Epithelial cell of esophagus (primary cell): Measurements from ENCODE around the gene UNKL.

Experiments
- DNase-seq: peaks from one replicate; pipeline ENCODE4 v3.0.0; 2010; ENCODE audit warnings: low read depth
- H3K4me3 ChIP-seq: 2 replicates; pipeline ENCODE4 v1.5.1; 2011; ENCODE audit warnings: mild to moderate bottlenecking, low read length, control low read depth
- TF ChIP-seq, protein P1 (sequence below): IDR thresholded peaks from 2 replicates; pipeline ENCODE4 v1.5.1; 2011; ENCODE audit warnings: low read depth, mild to moderate bottlenecking, low read length, control low read depth, inconsistent platforms; ENCODE audit not compliant: insufficient read depth; ENCODE audit errors: missing control alignments

Gene UNKL

DNA sequence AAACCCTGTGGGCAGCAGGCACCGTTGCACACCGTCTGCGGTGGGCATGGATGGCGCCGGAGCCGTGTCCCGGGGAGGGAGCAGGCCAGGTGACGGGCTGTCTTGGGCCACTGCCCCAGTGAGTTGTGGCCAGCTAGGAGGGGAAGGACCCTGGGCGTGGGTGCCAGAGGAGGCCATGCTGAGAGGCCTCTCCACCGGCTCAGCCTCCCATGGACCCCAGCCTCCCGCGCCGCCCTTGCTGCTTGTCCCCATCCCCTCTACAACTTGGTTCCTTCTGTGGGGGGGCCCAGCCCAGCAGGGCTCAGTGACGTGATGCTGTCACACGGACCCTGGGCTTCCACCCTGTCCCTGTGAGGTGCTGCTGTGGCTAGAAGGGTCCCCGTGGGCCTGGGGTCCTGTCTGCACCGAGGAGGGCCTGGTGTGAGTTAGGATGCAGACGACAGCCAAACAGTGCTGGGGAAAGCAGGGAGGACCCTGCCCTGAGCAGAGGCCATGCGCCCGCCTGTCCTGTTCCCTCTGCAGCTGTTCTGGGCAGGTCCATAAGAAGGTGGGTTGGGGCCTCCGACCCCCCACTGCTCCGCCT is 93.8 kb downstream of the UNKL start:
- DNase-seq, result no peak
- no peak overlapping the region for H3K4me3 ChIP-seq
- TF ChIP-seq, protein P1, sequence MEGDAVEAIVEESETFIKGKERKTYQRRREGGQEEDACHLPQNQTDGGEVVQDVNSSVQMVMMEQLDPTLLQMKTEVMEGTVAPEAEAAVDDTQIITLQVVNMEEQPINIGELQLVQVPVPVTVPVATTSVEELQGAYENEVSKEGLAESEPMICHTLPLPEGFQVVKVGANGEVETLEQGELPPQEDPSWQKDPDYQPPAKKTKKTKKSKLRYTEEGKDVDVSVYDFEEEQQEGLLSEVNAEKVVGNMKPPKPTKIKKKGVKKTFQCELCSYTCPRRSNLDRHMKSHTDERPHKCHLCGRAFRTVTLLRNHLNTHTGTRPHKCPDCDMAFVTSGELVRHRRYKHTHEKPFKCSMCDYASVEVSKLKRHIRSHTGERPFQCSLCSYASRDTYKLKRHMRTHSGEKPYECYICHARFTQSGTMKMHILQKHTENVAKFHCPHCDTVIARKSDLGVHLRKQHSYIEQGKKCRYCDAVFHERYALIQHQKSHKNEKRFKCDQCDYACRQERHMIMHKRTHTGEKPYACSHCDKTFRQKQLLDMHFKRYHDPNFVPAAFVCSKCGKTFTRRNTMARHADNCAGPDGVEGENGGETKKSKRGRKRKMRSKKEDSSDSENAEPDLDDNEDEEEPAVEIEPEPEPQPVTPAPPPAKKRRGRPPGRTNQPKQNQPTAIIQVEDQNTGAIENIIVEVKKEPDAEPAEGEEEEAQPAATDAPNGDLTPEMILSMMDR, result no peak

DNA sequence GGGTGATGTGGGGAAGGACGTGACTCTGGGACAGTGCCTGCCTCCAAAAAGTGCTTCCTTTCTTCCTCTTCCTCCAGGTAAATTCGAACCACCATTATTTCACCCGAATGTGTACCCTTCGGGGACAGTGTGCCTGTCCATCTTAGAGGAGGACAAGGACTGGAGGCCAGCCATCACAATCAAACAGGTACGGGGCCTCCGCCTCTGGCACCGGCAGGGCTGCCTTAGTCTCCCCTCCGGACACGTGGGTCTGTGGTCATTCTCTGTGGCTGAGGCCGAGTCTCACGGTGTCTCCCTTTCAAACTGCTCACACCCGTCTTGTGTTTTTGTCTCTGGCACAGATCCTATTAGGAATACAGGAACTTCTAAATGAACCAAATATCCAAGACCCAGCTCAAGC is 94.4 kb downstream of the UNKL start:
- no peak for DNase-seq
- H3K4me3 ChIP-seq, result no peak overlapping the region
- TF ChIP-seq, protein P1, result no peak

DNA sequence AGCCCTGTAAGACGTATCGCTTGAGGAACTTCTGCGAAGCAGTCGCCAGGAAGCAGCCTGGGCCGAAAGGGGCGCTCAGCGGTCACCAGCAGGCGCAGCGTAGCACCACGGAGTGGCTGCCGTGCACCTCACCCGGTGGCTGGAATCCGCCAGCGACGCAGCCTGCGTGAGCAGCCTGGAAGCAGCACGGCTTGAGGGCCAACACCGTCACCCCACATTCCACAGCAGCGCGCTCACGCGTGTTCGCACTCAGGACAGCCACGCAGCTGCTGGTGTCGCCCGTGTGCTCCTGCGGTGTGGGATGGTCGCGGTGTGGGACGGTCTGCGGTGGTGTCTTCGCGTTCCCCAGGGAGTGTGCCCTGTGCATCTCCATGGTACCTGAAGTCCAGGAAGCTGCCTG is 95.5 kb downstream of the UNKL start:
- TF ChIP-seq, protein P1, result no peak

DNA sequence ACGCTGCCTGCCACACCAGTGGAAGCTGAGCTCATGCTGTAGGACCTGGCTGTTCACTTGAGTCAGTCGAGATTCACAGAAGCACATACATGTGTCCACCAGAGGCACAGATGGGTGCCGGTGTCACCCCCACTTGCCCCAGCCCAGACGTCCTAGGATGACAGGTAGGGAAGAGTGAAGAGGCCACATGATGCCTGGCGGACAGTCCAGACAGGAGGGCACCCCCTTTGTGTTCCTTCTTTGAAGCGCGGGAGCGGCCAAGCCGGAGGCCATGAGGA is 96.3 kb downstream of the UNKL start:
- TF ChIP-seq, protein P1, result no peak
- DNase-seq, result no peak

More for the DNA sequence above, 95.5 kb downstream of the UNKL start:
- no peak overlapping the region for H3K4me3 ChIP-seq
- DNase-seq, result no peak

DNA sequence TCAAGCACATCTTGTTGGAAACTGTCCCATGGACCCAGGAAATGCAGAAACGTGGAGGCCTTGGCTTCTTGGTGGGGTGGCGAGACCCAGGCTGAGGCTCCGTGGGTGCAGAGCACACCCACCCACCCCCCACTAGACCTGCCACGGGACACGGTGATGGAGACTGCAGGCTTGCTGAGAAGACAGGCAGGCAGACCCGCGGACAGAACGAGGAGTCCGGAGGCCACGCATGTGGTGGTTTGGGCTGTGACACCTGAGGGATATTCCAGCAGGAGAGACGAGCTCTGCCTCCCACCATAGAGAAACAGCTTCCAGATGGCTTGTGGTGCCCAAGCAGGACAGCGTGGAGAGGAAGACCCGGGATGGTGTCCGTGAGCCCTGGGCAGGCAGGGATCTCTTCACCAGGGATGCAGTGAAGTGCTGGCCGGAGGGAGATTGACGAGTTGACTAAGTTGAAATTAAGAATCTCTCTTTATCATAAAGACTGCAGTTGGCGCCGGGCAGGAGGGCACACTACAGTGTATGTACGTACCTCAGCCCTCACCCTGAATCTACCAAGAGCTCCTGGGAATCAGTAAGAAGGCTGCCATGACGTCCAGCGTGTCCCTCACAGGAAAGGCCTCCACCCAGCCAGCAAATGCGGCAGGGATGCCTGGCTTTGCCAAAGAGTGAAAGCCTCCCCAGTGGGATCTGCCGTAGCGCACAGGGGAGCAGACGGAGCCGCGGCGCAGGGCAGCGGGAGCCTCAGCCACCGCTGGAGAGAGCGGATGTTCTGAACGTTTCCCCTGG is 96.8 kb downstream of the UNKL start:
- no peak overlapping the region for H3K4me3 ChIP-seq
- TF ChIP-seq, protein P1, result no peak
- no peak for DNase-seq

More for the DNA sequence above, 96.3 kb downstream of the UNKL start:
- H3K4me3 ChIP-seq, result no peak overlapping the region

DNA sequence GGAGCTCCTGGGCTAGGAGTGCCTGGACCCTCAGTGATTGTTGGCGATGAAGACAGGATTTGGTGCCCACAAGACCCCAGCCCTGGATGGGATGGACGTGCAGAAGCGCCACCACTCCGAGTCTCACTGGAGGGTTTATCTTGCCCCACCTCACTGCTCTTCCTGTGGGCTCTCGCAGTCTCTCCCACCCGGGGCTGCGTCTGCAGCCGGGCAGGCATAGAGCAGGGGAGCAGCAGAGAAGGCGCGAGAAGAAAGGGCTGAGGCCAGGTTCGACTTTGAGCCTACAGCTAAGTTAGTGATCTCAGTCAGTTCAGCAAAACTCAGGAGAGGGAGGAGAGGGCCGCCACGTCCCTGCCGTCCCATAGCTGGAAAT is 98.5 kb downstream of the UNKL start:
- TF ChIP-seq, protein P1, result no peak
- no peak for DNase-seq
- no peak overlapping the region for H3K4me3 ChIP-seq
